Gastrocnemius medialis (tissue), 4 donors: ENCODE data around the gene SLCO3A1. TPM values are rescaled to one million over a fixed set of nuclear protein-coding genes. Genes with fewer than 3 reads are reported as not detected.

ENCODE experiments used
- ATAC-seq, 2 donors: fragments of 150-250 bp; one replicate each; pipeline ENCODE4 v1.9.1; 2016
- DNase-seq, 2 donors: peaks; one replicate each; pipeline ENCODE4 v3.0.0-alpha.2; 2019
- H3K27ac ChIP-seq, 4 donors: fragments of 200-600 bp; sonication (generic); 1 replicate in 1 of 4; 2 replicates in 3 of 4; pipeline ENCODE4 v1.5.1; 2016 to 2018; ENCODE audit warnings: mild to moderate bottlenecking in 2 of 4, moderate library complexity in 1 of 4
- H3K27me3 ChIP-seq, 3 donors: fragments of 200-600 bp; sonication (generic) in 2 of 3; 1 replicate in 1 of 3; 2 replicates in 2 of 3; pipeline versions ENCODE4 v1.5.1 to v1.6.0; 2016 to 2019; ENCODE audit warnings: mild to moderate bottlenecking in 1 of 3, moderate library complexity in 1 of 3
- H3K36me3 ChIP-seq, 2 donors: fragments of 200-600 bp; sonication (generic) in 1 of 2; one replicate each; pipeline ENCODE4 v1.5.1; 2017 to 2018
- H3K4me1 ChIP-seq, 2 donors: fragments of 200-600 bp; sonication (generic) in 1 of 2; one replicate each; pipeline ENCODE4 v1.5.1; 2016 to 2017; ENCODE audit warnings: mild to moderate bottlenecking in 2 of 2
- H3K4me3 ChIP-seq, 4 donors: fragments of 200-600 bp; sonication (generic) in 3 of 4; 1 replicate in 1 of 4; 2 replicates in 3 of 4; pipeline ENCODE4 v1.5.1; 2016 to 2019; ENCODE audit warnings: mild to moderate bottlenecking in 2 of 4
- H3K9me3 ChIP-seq, 3 donors: fragments of 200-600 bp; sonication (generic) in 2 of 3; 1 replicate in 1 of 3; 2 replicates in 2 of 3; pipeline ENCODE4 v1.5.1; 2016 to 2019
- CTCF ChIP-seq, 5 experiments: fragments of 450-650 bp in 3 of 5; fragments of 200-600 bp in 2 of 5; sonication (generic) in 2 of 5; IDR thresholded peaks in 4 of 5; conservative IDR thresholded peaks in 1 of 5; 1 replicate in 4 of 5; 2 replicates in 1 of 5; pipeline ENCODE4 v1.5.1; 2016 to 2019; ENCODE audit warnings: antibody characterized with exemption in 5 of 5, mild to moderate bottlenecking in 3 of 5, moderate library complexity in 3 of 5
- POLR2A ChIP-seq, 2 donors: fragments of 450-650 bp; IDR thresholded peaks; one replicate each; pipeline ENCODE4 v1.6.1; 2017; ENCODE audit warnings: antibody characterized with exemption in 2 of 2, mild to moderate bottlenecking in 2 of 2, moderate library complexity in 2 of 2
- in situ Hi-C, 4 donors: fragments of 200-750 bp; cut with MboI; loops; one replicate each; pipeline versions ENCODE4 v1.15.0 to v1.8.0; 2017; ENCODE audit warnings: low sequenced_read_pairs in 4 of 4
- intact Hi-C: fragments of 100-400 bp; cut with DNase I; formaldehyde crosslinking; loops from one replicate; pipeline ENCODE4 v1.15.1; 2023; ENCODE audit warnings: low total_unique reads
- total RNA-seq, 4 donors: library from RNA; depleted of rRNA; stranded (reverse); fragments of >200 nt; gene quantifications; one replicate each; pipeline versions ENCODE4 v1.1.0 to v1.2.3, GENCODE V29; 2016

SLCO3A1 gene
- total RNA-seq, 4 donors from 2014 or later, result 1.3 to 3.6 (median 3.0) TPM

- in situ Hi-C loops (no loop called here), intact Hi-C loops (no loop called here)
- TF ChIP-seq POLR2A (IDR thresholded peaks at IDR 0.05) (no peak), CTCF (IDR thresholded peaks at IDR 0.05 in 4 of 5, conservative IDR thresholded peaks at IDR 0.05 in 1 of 5) (no peak)
- no peaks in the 10 kb centered on the region for H3K36me3 ChIP-seq
- H3K27me3 ChIP-seq, result no peaks in the 10 kb centered on the region
- no peak overlapping the region for H3K27ac ChIP-seq
- ATAC-seq, result no peak
- H3K4me1 ChIP-seq, result no peaks in the 10 kb centered on the region
- H3K9me3 ChIP-seq, result no peaks in the 10 kb centered on the region
- no peak for DNase-seq
- H3K4me3 ChIP-seq, result no peak overlapping the region
These were observed 279.7 kb downstream of the SLCO3A1 start for GRCh38 chr15:92132982-92133755.

- Histone ChIP-seq H3K36me3 (no peaks in the 10 kb centered on the region), H3K27me3 (no peaks in the 10 kb centered on the region), H3K4me1 (no peaks in the 10 kb centered on the region), H3K9me3 (no peaks in the 10 kb centered on the region), H3K27ac (no peak overlapping the region), H3K4me3 (no peak overlapping the region)
- no peak for ATAC-seq
- in situ Hi-C loops, result no loop called here
- TF ChIP-seq POLR2A (IDR thresholded peaks at IDR 0.05), result no peak
- TF ChIP-seq CTCF (IDR thresholded peaks at IDR 0.05 in 4 of 5, conservative IDR thresholded peaks at IDR 0.05 in 1 of 5), result no peak
- no peak for DNase-seq
- intact Hi-C loops, result no loop called here
These were observed 287.3 kb downstream of the SLCO3A1 start for GRCh38 chr15:92140796-92141195.

GRCh38 chr15:92141607-92142006 lies 288.1 kb downstream of the SLCO3A1 start:
- no peak for DNase-seq
- Histone ChIP-seq H3K36me3 (no peaks in the 10 kb centered on the region), H3K27me3 (no peaks in the 10 kb centered on the region), H3K9me3 (no peaks in the 10 kb centered on the region), H3K4me1 (no peaks in the 10 kb centered on the region), H3K27ac (no peak overlapping the region), H3K4me3 (no peak overlapping the region)
- in situ Hi-C loops, result no loop called here
- TF ChIP-seq POLR2A (IDR thresholded peaks at IDR 0.05) (no peak), CTCF (IDR thresholded peaks at IDR 0.05 in 4 of 5, conservative IDR thresholded peaks at IDR 0.05 in 1 of 5) (no peak)
- no peak for ATAC-seq
- intact Hi-C loops, result no loop called here

DNA sequence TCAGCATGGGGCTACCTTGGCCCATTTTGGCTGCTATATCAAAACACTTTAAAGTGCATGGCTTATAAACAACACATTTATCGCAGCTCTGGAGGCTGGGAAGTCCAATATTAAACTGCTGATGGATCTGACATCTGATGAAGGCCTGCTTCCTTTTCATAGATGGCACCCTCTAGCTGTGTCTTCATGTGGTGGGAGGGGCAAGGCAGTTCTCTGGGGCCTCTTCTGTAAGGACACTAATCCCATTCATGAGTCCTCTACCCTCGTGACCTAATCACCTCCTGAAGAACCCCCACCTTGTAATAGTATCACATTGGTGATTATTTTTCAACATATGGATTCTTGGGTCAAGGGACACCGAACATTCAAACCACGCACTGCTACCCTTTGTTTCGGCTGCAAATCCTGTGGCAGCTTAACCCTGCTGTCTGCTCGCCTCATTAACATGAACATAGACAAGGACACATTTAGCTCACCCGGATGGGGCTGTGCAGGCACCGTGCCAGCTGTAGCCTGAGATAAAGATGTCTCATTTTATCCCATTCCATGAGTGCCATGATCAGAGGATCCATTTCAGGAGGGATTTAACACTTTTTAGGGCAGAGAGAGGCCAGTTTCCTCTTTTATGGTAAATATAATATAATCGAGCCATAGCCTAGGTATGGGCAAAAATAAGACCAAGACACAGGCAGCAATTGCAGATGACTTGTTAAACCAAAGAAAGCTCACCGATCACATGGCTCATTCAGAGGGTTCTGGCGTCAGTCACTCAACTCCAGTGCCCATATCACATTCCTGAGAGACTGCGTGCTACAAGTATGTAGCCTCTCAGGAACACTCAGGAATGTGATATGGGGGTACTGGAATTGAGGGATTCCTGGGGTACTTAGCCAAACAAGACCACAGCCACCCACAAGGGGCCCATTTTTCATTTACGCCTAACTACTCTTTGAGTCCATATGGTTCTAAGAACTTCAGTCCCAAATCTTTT lies 289.0 kb downstream of the SLCO3A1 start:
- no peak for ATAC-seq
- no peak overlapping the region for H3K27ac ChIP-seq
- TF ChIP-seq CTCF (IDR thresholded peaks at IDR 0.05 in 4 of 5, conservative IDR thresholded peaks at IDR 0.05 in 1 of 5) (no peak), POLR2A (IDR thresholded peaks at IDR 0.05) (no peak)
- DNase-seq, result no peak
- no peaks in the 10 kb centered on the region for H3K4me1 ChIP-seq
- intact Hi-C loops (no loop called here), in situ Hi-C loops (no loop called here)
- no peaks in the 10 kb centered on the region for H3K9me3 ChIP-seq
- H3K4me3 ChIP-seq, result no peak overlapping the region
- H3K27me3 ChIP-seq, result no peaks in the 10 kb centered on the region
- H3K36me3 ChIP-seq, result no peaks in the 10 kb centered on the region
